ENCODE measurements around the gene SH3TC2.

SH3TC2 gene

DNA sequence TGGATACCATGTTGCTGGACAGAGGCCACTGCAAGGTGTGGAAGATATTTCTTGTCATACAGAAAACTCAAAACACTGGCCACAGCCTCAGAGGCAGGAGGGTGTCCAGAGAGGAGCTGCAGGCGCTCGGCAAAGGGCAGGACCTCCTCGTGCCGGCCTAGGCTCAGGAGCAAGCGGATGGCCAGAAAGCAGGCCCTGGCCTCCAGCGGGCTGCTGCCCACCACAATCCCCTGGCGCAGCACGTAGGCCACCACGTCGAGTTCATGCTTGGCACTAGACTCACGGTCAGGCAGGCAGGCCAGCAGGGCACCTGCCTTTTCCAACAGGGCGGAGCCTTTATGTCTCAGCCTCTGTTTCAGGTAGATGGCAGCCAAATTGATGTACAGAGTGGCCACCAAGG is 35.2 kb downstream of the SH3TC2 start:
- no peak for DNase-seq

GRCh38 chr5:149024943-149025342 is 37.9 kb downstream of the SH3TC2 start:
- DNase-seq: no peak

DNA sequence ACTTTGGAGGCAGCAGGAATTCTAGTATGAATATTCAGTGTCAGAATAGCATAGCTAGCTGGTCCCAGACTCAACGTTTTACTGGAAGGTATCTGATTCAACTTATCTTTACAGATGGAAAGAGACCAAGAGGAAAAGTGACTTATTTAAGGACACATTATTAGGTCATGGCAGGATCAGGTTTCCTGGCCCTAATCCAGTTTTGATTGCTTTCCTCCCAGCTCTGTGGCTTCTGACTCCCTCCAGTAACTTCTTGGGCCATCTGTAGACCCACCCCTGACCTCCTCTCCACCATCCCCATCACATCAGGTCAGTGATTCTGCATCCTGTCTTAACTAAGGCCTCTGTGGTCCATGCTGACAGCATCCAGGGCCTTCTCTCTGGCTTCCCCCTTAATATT is 38.4 kb downstream of the SH3TC2 start:
- DNase-seq: no peak

- no peak for DNase-seq
Observed at GRCh38 chr5:149022200-149022599, 40.7 kb downstream of the SH3TC2 start.

GRCh38 chr5:149019679-149020078 is 43.2 kb downstream of the SH3TC2 start:
- no peak for DNase-seq

DNA sequence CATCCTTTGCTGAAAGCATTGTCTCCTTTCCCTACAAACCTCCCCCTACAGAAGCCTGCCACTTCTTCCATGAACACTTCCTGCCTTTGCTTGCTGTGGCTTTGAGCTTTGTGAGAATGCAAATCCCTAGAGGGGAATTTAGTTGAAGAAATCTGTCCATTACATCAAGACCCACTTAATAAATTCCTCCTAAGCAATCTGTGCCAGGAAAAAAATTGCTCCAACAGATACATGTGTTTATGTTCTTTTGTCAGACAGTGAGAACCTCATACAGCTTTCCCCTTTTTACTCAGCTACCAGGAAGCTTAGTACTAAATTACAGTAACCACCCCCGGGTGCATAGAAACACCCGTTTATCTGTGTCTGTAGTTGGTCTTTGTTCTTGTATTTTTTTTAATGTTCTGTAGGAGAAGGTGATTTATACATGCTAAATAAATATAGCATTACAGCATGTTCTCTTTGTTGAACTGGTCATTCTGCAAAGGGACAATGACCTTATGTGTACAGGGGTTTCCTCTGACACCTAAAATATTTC is 43.9 kb downstream of the SH3TC2 start:
- DNase-seq: peak; percentile 6 to 36

- DNase-seq: no peak
Observed at GRCh38 chr5:149017636-149018035, 45.2 kb downstream of the SH3TC2 start.

GRCh38 chr5:149015561-149015960 is 47.3 kb downstream of the SH3TC2 start:
- no peak for DNase-seq

DNA sequence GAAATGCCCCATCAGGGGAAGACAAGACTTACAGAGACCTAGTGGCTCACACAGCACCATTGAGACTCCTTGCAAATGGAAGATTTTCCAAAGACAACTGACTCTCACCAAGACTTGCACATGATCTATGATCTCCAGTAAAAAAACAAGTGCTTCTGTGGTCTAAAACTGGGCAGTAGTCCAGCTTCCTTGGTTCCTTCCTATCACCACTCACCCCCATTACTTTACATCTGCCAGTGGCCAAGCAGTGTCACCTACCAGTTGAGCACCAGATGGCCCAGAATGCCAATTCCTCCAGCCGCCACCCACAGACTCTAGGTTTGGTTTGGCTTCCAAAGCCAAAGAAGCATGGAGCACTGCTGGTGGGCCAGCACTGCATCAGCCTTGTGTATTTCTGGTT is 47.7 kb downstream of the SH3TC2 start:
- no peak for DNase-seq

DNA sequence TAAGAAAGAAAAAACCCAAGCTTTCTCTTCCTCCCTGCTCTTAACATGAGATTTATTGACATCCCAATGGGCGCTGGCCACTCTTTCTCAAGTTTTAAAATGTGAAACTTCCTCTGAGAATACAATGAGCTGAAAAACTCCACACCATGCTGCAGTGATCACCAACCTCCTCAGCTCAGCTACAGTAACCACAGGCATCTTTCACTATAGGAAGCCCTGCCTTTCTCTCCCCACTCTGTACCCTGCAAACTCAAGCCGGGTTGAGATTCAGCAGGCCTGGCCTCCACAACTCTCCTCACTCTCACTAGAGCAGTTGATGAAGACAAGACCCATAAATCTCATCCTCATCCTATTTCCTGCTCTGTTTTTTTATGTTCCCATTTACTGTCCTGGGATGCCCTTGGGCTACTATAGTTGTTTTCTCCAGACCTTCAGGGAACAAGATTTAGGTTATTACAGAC is 48.3 kb downstream of the SH3TC2 start:
- DNase-seq: no peak

GRCh38 chr5:149013796-149014195 is 49.1 kb downstream of the SH3TC2 start:
- no peak for DNase-seq

DNA sequence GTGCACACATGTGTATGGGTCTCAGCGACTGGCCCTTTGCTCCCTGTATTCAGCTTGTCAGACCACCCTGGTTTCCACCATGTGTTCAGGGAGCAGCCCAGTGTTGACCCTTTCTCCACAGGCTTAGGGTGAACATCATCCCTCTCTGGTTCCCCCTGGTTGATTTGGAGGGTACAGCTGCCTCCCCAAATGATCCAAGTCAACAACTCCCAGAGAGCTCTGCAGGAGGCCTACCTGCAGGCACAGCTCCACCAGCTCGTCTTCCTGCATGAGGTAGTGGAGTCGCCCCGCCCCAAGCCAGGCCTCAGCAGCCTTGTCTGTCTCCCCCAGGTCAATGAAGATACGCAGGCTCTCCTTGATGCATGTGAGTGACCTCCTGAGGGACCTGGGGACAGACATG is 50.5 kb downstream of the SH3TC2 start:
- DNase-seq: no peak

GRCh38 chr5:149011728-149012127 is 51.1 kb downstream of the SH3TC2 start:
- no peak for DNase-seq

- no peak for DNase-seq
Observed at GRCh38 chr5:149011084-149011483, 51.8 kb downstream of the SH3TC2 start.

GRCh38 chr5:149007174-149007573 is 55.7 kb downstream of the SH3TC2 start:
- DNase-seq: no peak

- DNase-seq: no peak
Observed at GRCh38 chr5:149006426-149006825, 56.4 kb downstream of the SH3TC2 start.

GRCh38 chr5:149005077-149005892 is 57.6 kb downstream of the SH3TC2 start:
- DNase-seq: no peak

GRCh38 chr5:149004559-149004958 is 58.3 kb downstream of the SH3TC2 start:
- no peak for DNase-seq

DNA sequence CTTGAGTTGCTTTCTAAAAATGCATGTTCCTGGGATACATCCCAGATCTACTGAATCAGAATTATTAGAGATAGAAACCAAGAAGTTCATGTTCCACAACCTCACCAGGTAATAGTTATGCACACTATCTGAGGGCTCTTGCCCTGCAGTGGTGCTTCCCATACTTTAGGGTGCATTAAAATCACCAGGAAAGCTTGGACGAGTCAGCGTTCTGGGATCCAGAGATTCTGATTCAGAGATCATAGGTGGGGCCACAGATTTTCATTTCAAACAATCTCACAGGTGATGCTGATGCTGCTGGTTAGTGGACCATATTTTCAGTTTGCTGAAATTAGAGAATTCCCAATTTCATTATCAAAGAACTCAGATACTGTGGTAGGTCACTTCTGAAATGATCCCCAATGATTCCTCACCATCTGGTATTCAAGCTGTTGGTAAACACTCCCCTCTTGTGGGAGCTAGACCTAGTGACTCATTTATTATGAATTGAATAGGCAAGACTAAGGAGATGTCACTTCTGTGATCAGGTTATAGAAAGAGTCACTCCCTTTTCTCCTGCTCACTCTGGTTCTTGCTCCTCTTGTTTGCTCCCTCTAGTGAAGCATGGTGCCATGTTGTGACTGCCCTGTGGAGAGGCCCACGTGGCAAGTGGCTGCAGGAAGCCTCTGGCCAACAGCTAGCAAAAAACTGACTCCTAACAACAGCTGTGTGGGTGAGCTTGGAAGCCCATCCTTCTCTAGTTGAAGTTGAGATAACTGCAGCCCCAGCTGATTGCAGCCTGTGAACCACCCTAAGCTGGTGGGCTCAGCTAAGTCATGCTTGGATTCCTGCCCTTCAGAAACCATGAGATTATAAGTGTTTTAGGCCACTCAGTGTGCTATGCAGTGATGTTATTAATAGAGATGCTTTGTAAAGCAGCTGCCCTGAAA is 59.8 kb downstream of the SH3TC2 start:
- no peak for DNase-seq

- no peak for DNase-seq
Observed at GRCh38 chr5:149002053-149002452, 60.8 kb downstream of the SH3TC2 start.

DNA sequence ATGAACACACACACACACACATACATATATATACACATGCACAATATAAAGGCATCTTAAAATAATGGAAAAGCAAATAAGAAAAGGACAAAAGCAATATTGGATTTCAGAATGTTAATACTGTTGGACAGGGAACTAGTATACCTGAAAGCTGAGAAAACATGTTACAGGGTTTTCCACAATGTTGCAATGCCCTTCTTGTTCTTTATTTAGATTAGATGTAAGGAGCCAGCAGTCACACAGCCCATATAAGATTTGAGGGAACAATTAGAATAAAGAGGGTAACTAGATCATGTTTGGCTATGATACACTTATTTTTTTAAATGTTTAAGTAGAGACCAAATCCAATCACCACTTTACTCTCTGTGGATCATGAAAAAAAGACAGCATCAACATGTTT is 61.7 kb downstream of the SH3TC2 start:
- DNase-seq: no peak

DNA sequence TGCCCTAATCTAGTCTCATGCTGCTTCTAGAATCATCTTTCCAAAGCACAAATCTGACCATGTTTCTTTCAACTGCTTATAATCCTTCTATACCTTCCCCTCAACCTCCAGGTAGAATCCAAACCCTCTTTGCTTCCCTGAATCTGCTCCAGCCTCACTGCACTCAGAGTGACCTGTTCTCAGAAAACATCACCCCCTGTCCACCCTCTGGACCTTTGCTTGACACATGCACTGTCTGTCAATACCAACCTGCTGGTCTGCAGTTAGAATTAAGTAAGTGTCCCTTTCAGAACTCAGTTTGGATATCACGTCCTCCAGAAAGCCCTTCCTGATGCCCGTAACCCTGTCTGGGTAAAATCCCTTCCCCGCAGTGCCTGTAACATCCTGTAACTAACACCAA is 63.1 kb downstream of the SH3TC2 start:
- no peak for DNase-seq

- DNase-seq: peak; percentile 26 to 38
Observed at GRCh38 chr5:148998174-148998797, 64.6 kb downstream of the SH3TC2 start.
